ENCODE results near the gene SNRPD1. TPM values are rescaled to one million over a fixed set of nuclear protein-coding genes. Genes with fewer than 3 reads are reported as not detected.

SNRPD1 gene
- total and polyA plus RNA-seq, 9 of the 15 experiments (the other 6 are each of a cell fraction or from before 2014, with no cell fraction given), result 186 to 1,063 (median 313) TPM

GRCh38 chr18:21612125-21613039 lies at the start of gene SNRPD1 (continued):
- TF ChIP-seq PBX2 (CRISPR knock-in tag; IDR thresholded peaks at IDR 0.05; ENCODE audit: low read depth) (no peak), PBX2 (tag; conservative IDR thresholded peaks at IDR 0.05; ENCODE audit: low read depth) (no peak), ZBTB17 (CRISPR knock-in tag; IDR thresholded peaks at IDR 0.05) (0 out of 2 replicates have a peak, but pooled peaks have one; percentile 23), KDM2B (CRISPR knock-in tag; IDR thresholded peaks at IDR 0.05) (no peak), ZBTB7A (IDR thresholded peaks at IDR 0.05; ENCODE audit: borderline replicate concordance, control insufficient read depth, low read depth, low read length) (no peak), HNRNPUL1 (IDR thresholded peaks at IDR 0.05; ENCODE audit: low read length) (no peak), MIER1 (IDR thresholded peaks at IDR 0.05; ENCODE audit: low read depth) (no peak), SAFB2 (IDR thresholded peaks at IDR 0.05; ENCODE audit: borderline replicate concordance, low read depth, low read length, severe bottlenecking) (no peak), PHTF2 (CRISPR knock-in tag; IDR thresholded peaks at IDR 0.05) (no peak), FOSL1 (tag; conservative IDR thresholded peaks at IDR 0.05) (no peak), DACH1 (IDR thresholded peaks at IDR 0.05; ENCODE audit: partially characterized antibody) (no peak), PHF20 (IDR thresholded peaks at IDR 0.05; ENCODE audit: partially characterized antibody) (peak; percentile 91), ZNF445 (CRISPR knock-in tag; IDR thresholded peaks at IDR 0.05; ENCODE audit: low read depth) (no peak), STAG1 (CRISPR knock-in tag; IDR thresholded peaks at IDR 0.05; ENCODE audit: borderline replicate concordance) (no peak), GATA2 (CRISPR knock-in tag; IDR thresholded peaks at IDR 0.05) (no peak)
- TF ChIP-seq, protein P1, sequence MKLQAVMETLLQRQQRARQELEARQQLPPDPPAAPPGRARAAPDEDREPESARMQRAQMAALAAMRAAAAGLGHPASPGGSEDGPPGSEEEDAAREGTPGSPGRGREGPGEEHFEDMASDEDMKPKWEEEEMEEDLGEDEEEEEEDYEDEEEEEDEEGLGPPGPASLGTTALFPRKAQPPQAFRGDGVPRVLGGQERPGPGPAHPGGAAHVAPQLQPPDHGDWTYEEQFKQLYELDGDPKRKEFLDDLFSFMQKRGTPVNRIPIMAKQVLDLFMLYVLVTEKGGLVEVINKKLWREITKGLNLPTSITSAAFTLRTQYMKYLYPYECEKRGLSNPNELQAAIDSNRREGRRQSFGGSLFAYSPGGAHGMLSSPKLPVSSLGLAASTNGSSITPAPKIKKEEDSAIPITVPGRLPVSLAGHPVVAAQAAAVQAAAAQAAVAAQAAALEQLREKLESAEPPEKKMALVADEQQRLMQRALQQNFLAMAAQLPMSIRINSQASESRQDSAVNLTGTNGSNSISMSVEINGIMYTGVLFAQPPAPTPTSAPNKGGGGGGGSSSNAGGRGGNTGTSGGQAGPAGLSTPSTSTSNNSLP (IDR thresholded peaks at IDR 0.05; ENCODE audit: borderline replicate concordance, low read depth, low read length), result 0 out of 2 replicates have a peak, but pooled peaks have one; percentile 2
- TF ChIP-seq, protein P2, sequence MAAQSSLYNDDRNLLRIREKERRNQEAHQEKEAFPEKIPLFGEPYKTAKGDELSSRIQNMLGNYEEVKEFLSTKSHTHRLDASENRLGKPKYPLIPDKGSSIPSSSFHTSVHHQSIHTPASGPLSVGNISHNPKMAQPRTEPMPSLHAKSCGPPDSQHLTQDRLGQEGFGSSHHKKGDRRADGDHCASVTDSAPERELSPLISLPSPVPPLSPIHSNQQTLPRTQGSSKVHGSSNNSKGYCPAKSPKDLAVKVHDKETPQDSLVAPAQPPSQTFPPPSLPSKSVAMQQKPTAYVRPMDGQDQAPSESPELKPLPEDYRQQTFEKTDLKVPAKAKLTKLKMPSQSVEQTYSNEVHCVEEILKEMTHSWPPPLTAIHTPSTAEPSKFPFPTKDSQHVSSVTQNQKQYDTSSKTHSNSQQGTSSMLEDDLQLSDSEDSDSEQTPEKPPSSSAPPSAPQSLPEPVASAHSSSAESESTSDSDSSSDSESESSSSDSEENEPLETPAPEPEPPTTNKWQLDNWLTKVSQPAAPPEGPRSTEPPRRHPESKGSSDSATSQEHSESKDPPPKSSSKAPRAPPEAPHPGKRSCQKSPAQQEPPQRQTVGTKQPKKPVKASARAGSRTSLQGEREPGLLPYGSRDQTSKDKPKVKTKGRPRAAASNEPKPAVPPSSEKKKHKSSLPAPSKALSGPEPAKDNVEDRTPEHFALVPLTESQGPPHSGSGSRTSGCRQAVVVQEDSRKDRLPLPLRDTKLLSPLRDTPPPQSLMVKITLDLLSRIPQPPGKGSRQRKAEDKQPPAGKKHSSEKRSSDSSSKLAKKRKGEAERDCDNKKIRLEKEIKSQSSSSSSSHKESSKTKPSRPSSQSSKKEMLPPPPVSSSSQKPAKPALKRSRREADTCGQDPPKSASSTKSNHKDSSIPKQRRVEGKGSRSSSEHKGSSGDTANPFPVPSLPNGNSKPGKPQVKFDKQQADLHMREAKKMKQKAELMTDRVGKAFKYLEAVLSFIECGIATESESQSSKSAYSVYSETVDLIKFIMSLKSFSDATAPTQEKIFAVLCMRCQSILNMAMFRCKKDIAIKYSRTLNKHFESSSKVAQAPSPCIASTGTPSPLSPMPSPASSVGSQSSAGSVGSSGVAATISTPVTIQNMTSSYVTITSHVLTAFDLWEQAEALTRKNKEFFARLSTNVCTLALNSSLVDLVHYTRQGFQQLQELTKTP (IDR thresholded peaks at IDR 0.05; ENCODE audit: low read depth in 1 of 2, partially characterized antibody in 2 of 2), result no peak

Data from K562 (cell line).